ENCODE results near the gene TSPAN17. TPM values are rescaled to one million over a fixed set of nuclear protein-coding genes. Genes with fewer than 3 reads are reported as not detected.
A peak's percentile ranks its signal among the peaks of the same experiment; 100 is the strongest.

Gene TSPAN17
- total RNA-seq, 1 experiment from 2014 or later: 50.1 TPM

DNA sequence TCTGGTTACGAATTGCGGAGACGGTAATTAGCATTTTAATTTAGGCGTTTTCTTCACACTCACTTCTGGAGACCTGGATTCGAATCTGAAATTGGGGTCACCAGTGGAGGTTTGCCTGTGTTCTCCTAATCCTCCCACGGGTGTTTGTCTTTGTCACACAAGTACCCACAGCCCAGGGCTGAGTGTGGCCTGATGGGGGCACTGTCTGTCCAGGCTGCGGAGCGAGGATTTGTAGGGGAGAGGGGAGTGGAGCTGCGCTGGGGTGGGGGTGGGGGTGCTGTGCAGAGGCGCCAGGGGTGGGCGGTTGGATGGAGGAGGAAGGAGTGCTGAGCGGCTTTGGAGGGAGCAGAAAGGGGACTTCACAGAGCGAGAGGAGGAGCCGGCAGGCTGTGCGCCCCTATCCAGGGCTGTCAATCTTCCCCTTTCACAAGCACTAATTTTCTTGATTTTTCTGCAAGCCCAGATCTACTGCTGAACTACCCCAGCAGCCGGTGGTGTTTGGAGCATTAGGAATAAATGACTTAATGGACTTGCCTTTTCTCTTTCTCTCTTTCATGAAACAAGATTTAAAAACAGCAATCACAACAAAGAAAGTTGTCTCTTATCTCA lies 53.1 kb downstream of the TSPAN17 start:
- Histone ChIP-seq H3K4me1 (ENCODE audit: control insufficient read depth in 1 of 2, insufficient read depth in 2 of 2, low read length in 2 of 2) (no peaks in the 10 kb centered on the region), H2AFZ (ENCODE audit: low read depth, low read length, poor library complexity, severe bottlenecking) (no peak overlapping the region), H3K27ac (ENCODE audit: low read depth, low read length) (no peak overlapping the region), H3K9me2 (ENCODE audit: insufficient read depth) (no peaks in the 10 kb centered on the region), H3K4me3 (replicated peaks in 1 of 2; ENCODE audit: low read depth in 1 of 2, low read length in 2 of 2) (no peak overlapping the region), H3K9ac (ENCODE audit: low read length) (no peak overlapping the region), H3K9me3 (ENCODE audit: control insufficient read depth in 1 of 2, insufficient read depth in 1 of 2, low read depth in 1 of 2, low read length in 2 of 2) (no peaks in the 10 kb centered on the region), H3K79me2 (ENCODE audit: insufficient read depth, low read length) (no peaks in the 10 kb centered on the region), H3K27me3 (ENCODE audit: insufficient read depth, low read length) (no peaks in the 10 kb centered on the region), H4K20me1 (ENCODE audit: insufficient read depth) (no peaks in the 10 kb centered on the region), H3K36me3 (ENCODE audit: control insufficient read depth in 1 of 2, insufficient read depth in 2 of 2, low read length in 2 of 2) (no peaks in the 10 kb centered on the region), H3K4me2 (ENCODE audit: low read length) (no peak overlapping the region)
- ATAC-seq (peak; percentile 88), DNase-seq (ENCODE audit: low read depth, low spot score) (no peak)
- CTCF ChIA-PET: interaction anchor here (1.1 to 1.2 kb wide), 2 partner anchors 40 to 414 kb away, joined by 3 to 5 read pairs; no protein-coding TSS in a partner anchor
- no TSS peak for BruUV-seq (replicated peaks)
- POLR2A ChIA-PET: no interaction called here
- intact Hi-C loops (cut with micrococcal nuclease): loop anchor here (2.0 to 5.0 kb wide), 2 partner anchors 258 to 412 kb away; no protein-coding TSS in a partner anchor
- RAD21 ChIA-PET (ENCODE audit: low non-redundant PET in 1 of 2, low total read pairs in 2 of 2, uncharacterized antibody in 2 of 2, unreplicated experiment in 2 of 2): interaction anchor here in 1 of 2 experiments (0.6 kb wide), 1 partner anchor 40 kb away, joined by 3 read pairs; no protein-coding TSS in a partner anchor
- TF ChIP-seq CTCF (IDR thresholded peaks at IDR 0.05 in 2 of 3, conservative IDR thresholded peaks at IDR 0.05 in 1 of 3; ENCODE audit: borderline replicate concordance in 1 of 3, insufficient read depth in 1 of 3, low read depth in 2 of 3, low read length in 2 of 3) (peak; percentile 52 to 69 (median 65); a peak in 5 of 6 replicates), SRF (IDR thresholded peaks at IDR 0.05; ENCODE audit: low read depth) (no peak), RAD21 (IDR thresholded peaks at IDR 0.05; ENCODE audit: low read depth) (peak; percentile 83), ELF1 (IDR thresholded peaks at IDR 0.05; ENCODE audit: borderline replicate concordance, low read depth) (no peak)

Data from HCT116 (cell line).